Measurements from ENCODE around the gene DGKK. TPM values are rescaled to one million over a fixed set of nuclear protein-coding genes. Genes with fewer than 3 reads are reported as not detected.

DGKK gene
- 0.81 TPM for polyA plus RNA-seq (2013, experiment 1 of 2)
- polyA plus RNA-seq (2013, experiment 2 of 2), result 0.96 TPM

GRCh38 chrX:50470103-50471031 lies at the start of gene DGKK:
Gene DGKK, minus strand, starts transcription at chrX:50470825. Its CDS starts 147 bp downstream, at chrX:50470678.
- peak within 1 kb of the TSS; percentile 34 for H3K4me3 ChIP-seq (ENCODE audit: extremely low read depth, insufficient read depth, low read length, poor library complexity, severe bottlenecking)
- no peaks in the 10 kb centered on the region for H3K36me3 ChIP-seq (ENCODE audit: control insufficient read depth, insufficient read depth, low read length)
- H3K27ac ChIP-seq (ENCODE audit: low read depth, low read length, severe bottlenecking), result no peak within 1 kb of the TSS
- no peaks in the 10 kb centered on the region for H3K9me3 ChIP-seq (ENCODE audit: control insufficient read depth, low read length)
- peaks cover 3% of the 10 kb centered on the region for H3K4me1 ChIP-seq (ENCODE audit: control insufficient read depth, insufficient read depth, low read length, poor library complexity, severe bottlenecking)
- WGBS, 2 experiments (ENCODE audit: insufficient coverage in 2 of 2), result 1 to 3% methylated on average over 10 to 27 of the region's 59 CpGs

GRCh38 chrX:50514811-50515210 lies 44.2 kb upstream of the DGKK start:
- 94 to 95% methylated on average over 3 to 4 of the region's 7 CpGs for WGBS, 2 experiments (ENCODE audit: insufficient coverage in 2 of 2)
- Histone ChIP-seq H3K27ac (ENCODE audit: low read depth, low read length, severe bottlenecking) (no peak overlapping the region), H3K36me3 (ENCODE audit: control insufficient read depth, insufficient read depth, low read length) (no peaks in the 10 kb centered on the region), H3K4me3 (ENCODE audit: extremely low read depth, insufficient read depth, low read length, poor library complexity, severe bottlenecking) (no peak overlapping the region), H3K4me1 (ENCODE audit: control insufficient read depth, insufficient read depth, low read length, poor library complexity, severe bottlenecking) (no peaks in the 10 kb centered on the region), H3K9me3 (ENCODE audit: control insufficient read depth, low read length) (no peaks in the 10 kb centered on the region)

GRCh38 chrX:50497114-50497513 lies 26.5 kb upstream of the DGKK start:
- no peak overlapping the region for H3K27ac ChIP-seq (ENCODE audit: low read depth, low read length, severe bottlenecking)
- no peaks in the 10 kb centered on the region for H3K36me3 ChIP-seq (ENCODE audit: control insufficient read depth, insufficient read depth, low read length)
- 83% methylated on average over 2 of the region's 3 CpGs; no CpG with 5 or more reads in 1 of the 2 experiments for WGBS, 2 experiments (ENCODE audit: insufficient coverage in 2 of 2)
- H3K4me3 ChIP-seq (ENCODE audit: extremely low read depth, insufficient read depth, low read length, poor library complexity, severe bottlenecking), result no peak overlapping the region
- H3K4me1 ChIP-seq (ENCODE audit: control insufficient read depth, insufficient read depth, low read length, poor library complexity, severe bottlenecking), result no peaks in the 10 kb centered on the region
- H3K9me3 ChIP-seq (ENCODE audit: control insufficient read depth, low read length), result no peaks in the 10 kb centered on the region

- WGBS, 2 experiments (ENCODE audit: insufficient coverage in 2 of 2), result no CpG with 5 or more reads among the region's 1 CpG
- no peak overlapping the region for H3K4me3 ChIP-seq (ENCODE audit: extremely low read depth, insufficient read depth, low read length, poor library complexity, severe bottlenecking)
- no peak overlapping the region for H3K27ac ChIP-seq (ENCODE audit: low read depth, low read length, severe bottlenecking)
- H3K4me1 ChIP-seq (ENCODE audit: control insufficient read depth, insufficient read depth, low read length, poor library complexity, severe bottlenecking), result no peaks in the 10 kb centered on the region
- H3K36me3 ChIP-seq (ENCODE audit: control insufficient read depth, insufficient read depth, low read length), result no peaks in the 10 kb centered on the region
- no peaks in the 10 kb centered on the region for H3K9me3 ChIP-seq (ENCODE audit: control insufficient read depth, low read length)
These were observed 25.0 kb upstream of the DGKK start for GRCh38 chrX:50495616-50496015.

GRCh38 chrX:50492720-50493119 lies 22.1 kb upstream of the DGKK start:
- Histone ChIP-seq H3K9me3 (ENCODE audit: control insufficient read depth, low read length) (no peaks in the 10 kb centered on the region), H3K36me3 (ENCODE audit: control insufficient read depth, insufficient read depth, low read length) (no peaks in the 10 kb centered on the region), H3K4me3 (ENCODE audit: extremely low read depth, insufficient read depth, low read length, poor library complexity, severe bottlenecking) (no peak overlapping the region), H3K4me1 (ENCODE audit: control insufficient read depth, insufficient read depth, low read length, poor library complexity, severe bottlenecking) (no peaks in the 10 kb centered on the region), H3K27ac (ENCODE audit: low read depth, low read length, severe bottlenecking) (no peak overlapping the region)
- WGBS, 2 experiments (ENCODE audit: insufficient coverage in 2 of 2), result 80 to 100% methylated on average over 2 of the region's 2 CpGs

GRCh38 chrX:50484662-50485061 lies 14.0 kb upstream of the DGKK start:
- no peaks in the 10 kb centered on the region for H3K36me3 ChIP-seq (ENCODE audit: control insufficient read depth, insufficient read depth, low read length)
- no peak overlapping the region for H3K27ac ChIP-seq (ENCODE audit: low read depth, low read length, severe bottlenecking)
- no peaks in the 10 kb centered on the region for H3K9me3 ChIP-seq (ENCODE audit: control insufficient read depth, low read length)
- WGBS, 2 experiments (ENCODE audit: insufficient coverage in 2 of 2), result no CpG with 5 or more reads among the region's 1 CpG
- no peaks in the 10 kb centered on the region for H3K4me1 ChIP-seq (ENCODE audit: control insufficient read depth, insufficient read depth, low read length, poor library complexity, severe bottlenecking)
- no peak overlapping the region for H3K4me3 ChIP-seq (ENCODE audit: extremely low read depth, insufficient read depth, low read length, poor library complexity, severe bottlenecking)

- 100% methylated on average over 1 of the region's 1 CpG; no CpG with 5 or more reads in 1 of the 2 experiments for WGBS, 2 experiments (ENCODE audit: insufficient coverage in 2 of 2)
- Histone ChIP-seq H3K4me3 (ENCODE audit: extremely low read depth, insufficient read depth, low read length, poor library complexity, severe bottlenecking) (no peak overlapping the region), H3K36me3 (ENCODE audit: control insufficient read depth, insufficient read depth, low read length) (no peaks in the 10 kb centered on the region), H3K9me3 (ENCODE audit: control insufficient read depth, low read length) (no peaks in the 10 kb centered on the region), H3K27ac (ENCODE audit: low read depth, low read length, severe bottlenecking) (no peak overlapping the region), H3K4me1 (ENCODE audit: control insufficient read depth, insufficient read depth, low read length, poor library complexity, severe bottlenecking) (no peaks in the 10 kb centered on the region)
These were observed 12.7 kb upstream of the DGKK start for GRCh38 chrX:50483283-50483682.

- H3K4me1 ChIP-seq (ENCODE audit: control insufficient read depth, insufficient read depth, low read length, poor library complexity, severe bottlenecking), result no peaks in the 10 kb centered on the region
- H3K9me3 ChIP-seq (ENCODE audit: control insufficient read depth, low read length), result no peaks in the 10 kb centered on the region
- H3K4me3 ChIP-seq (ENCODE audit: extremely low read depth, insufficient read depth, low read length, poor library complexity, severe bottlenecking), result no peak overlapping the region
- WGBS, 2 experiments (ENCODE audit: insufficient coverage in 2 of 2), result 65 to 79% methylated on average over 4 of the region's 5 CpGs
- H3K36me3 ChIP-seq (ENCODE audit: control insufficient read depth, insufficient read depth, low read length), result no peaks in the 10 kb centered on the region
- H3K27ac ChIP-seq (ENCODE audit: low read depth, low read length, severe bottlenecking), result no peak overlapping the region
These were observed 4.6 kb upstream of the DGKK start for GRCh38 chrX:50475208-50475607.

GRCh38 chrX:50471390-50471789 lies 765 bp upstream of the DGKK start:
- Histone ChIP-seq H3K4me3 (ENCODE audit: extremely low read depth, insufficient read depth, low read length, poor library complexity, severe bottlenecking) (peak overlapping the region; percentile 34), H3K4me1 (ENCODE audit: control insufficient read depth, insufficient read depth, low read length, poor library complexity, severe bottlenecking) (peaks cover 3% of the 10 kb centered on the region), H3K36me3 (ENCODE audit: control insufficient read depth, insufficient read depth, low read length) (no peaks in the 10 kb centered on the region), H3K27ac (ENCODE audit: low read depth, low read length, severe bottlenecking) (no peak overlapping the region), H3K9me3 (ENCODE audit: control insufficient read depth, low read length) (no peaks in the 10 kb centered on the region)
- 0% methylated on average over 11 of the region's 23 CpGs; no CpG with 5 or more reads in 1 of the 2 experiments for WGBS, 2 experiments (ENCODE audit: insufficient coverage in 2 of 2)

GRCh38 chrX:50469206-50469605 lies 1.4 kb downstream of the DGKK start:
- Histone ChIP-seq H3K9me3 (ENCODE audit: control insufficient read depth, low read length) (no peaks in the 10 kb centered on the region), H3K4me3 (ENCODE audit: extremely low read depth, insufficient read depth, low read length, poor library complexity, severe bottlenecking) (peak overlapping the region; percentile 34)
- 0% methylated on average over 1 to 4 of the region's 24 CpGs for WGBS, 2 experiments (ENCODE audit: insufficient coverage in 2 of 2)

GRCh38 chrX:50459615-50460014 lies 11.0 kb downstream of the DGKK start:
- H3K4me3 ChIP-seq (ENCODE audit: extremely low read depth, insufficient read depth, low read length, poor library complexity, severe bottlenecking), result no peak overlapping the region
- H3K36me3 ChIP-seq (ENCODE audit: control insufficient read depth, insufficient read depth, low read length), result no peaks in the 10 kb centered on the region
- WGBS, 2 experiments (ENCODE audit: insufficient coverage in 2 of 2), result 40% methylated on average over 1 of the region's 1 CpG; no CpG with 5 or more reads in 1 of the 2 experiments
- no peaks in the 10 kb centered on the region for H3K4me1 ChIP-seq (ENCODE audit: control insufficient read depth, insufficient read depth, low read length, poor library complexity, severe bottlenecking)
- H3K27ac ChIP-seq (ENCODE audit: low read depth, low read length, severe bottlenecking), result no peak overlapping the region
- no peaks in the 10 kb centered on the region for H3K9me3 ChIP-seq (ENCODE audit: control insufficient read depth, low read length)

More at GRCh38 chrX:50469206-50469605, 1.4 kb downstream of the DGKK start:
- H3K27ac ChIP-seq (ENCODE audit: low read depth, low read length, severe bottlenecking), result no peak overlapping the region
- no peaks in the 10 kb centered on the region for H3K36me3 ChIP-seq (ENCODE audit: control insufficient read depth, insufficient read depth, low read length)
- peaks cover 3% of the 10 kb centered on the region for H3K4me1 ChIP-seq (ENCODE audit: control insufficient read depth, insufficient read depth, low read length, poor library complexity, severe bottlenecking)
